Measurements from ENCODE around the gene DOCK2.

Gene DOCK2

DNA sequence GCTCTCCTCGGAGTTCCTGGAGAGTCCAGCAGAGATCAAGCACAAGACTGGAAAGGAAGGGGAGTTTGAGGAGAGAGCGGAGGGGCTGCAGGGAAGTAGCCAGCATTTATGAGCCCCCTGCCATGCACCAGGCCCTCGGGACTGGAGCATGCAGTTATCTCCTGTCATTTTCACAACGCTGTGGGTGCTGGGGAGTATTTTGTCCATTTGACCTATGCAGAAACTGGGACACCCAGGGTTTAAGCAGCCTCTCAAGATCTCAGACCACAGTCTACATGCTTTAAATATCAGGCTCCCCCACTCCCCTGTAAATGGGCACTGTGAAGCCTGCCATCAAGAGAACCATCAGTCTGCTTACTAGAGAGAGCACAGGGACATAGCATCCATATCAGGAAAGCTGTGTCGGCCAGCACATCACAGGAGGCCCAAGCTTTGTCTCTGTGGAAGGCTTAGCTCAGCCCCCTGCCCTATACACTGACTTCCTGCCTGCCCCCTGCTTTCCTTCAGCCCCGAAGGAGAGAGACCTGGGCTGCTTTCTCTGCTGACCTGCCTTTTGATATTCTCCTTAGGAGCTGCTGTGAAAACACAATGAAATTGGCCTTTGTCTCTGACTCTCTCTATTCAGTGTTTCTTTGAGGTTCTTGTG is 475.9 kb downstream of the DOCK2 start:
- in situ Hi-C loops (cut with MboI; ENCODE audit: low sequenced_read_pairs, unreplicated experiment), result no loop called here
- DNase-seq (ENCODE audit: low spot score), result no peak
- no peak for TF ChIP-seq CTCF (IDR thresholded peaks at IDR 0.05; ENCODE audit: borderline replicate concordance, control extremely low read depth, extremely low read depth, insufficient read depth, missing control alignments)

DNA sequence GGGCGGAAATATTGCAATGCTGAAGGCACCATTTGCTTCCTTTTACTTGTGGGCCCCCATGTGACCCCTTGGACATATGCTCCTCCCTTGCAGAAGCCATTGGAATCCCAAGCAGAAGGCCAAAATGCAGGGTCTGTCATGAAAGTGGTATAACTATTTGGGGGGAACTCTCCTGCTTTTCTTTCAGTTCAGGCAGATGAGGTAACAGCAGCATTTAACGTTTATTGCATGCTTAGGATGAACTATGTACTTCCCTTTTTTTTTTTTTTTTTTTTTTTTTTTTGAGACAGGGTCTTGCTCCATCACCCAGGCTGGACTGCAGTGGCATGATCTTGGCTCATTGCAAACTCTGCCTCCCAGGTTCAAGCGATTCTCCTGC is 476.4 kb downstream of the DOCK2 start:
- DNase-seq (ENCODE audit: low spot score), result no peak
- in situ Hi-C loops (cut with MboI; ENCODE audit: low sequenced_read_pairs, unreplicated experiment), result no loop called here
- TF ChIP-seq CTCF (IDR thresholded peaks at IDR 0.05; ENCODE audit: borderline replicate concordance, control extremely low read depth, extremely low read depth, insufficient read depth, missing control alignments), result no peak

GRCh38 chr5:170114271-170114670 is 477.2 kb downstream of the DOCK2 start:
- no peak for DNase-seq (ENCODE audit: low spot score)
- in situ Hi-C loops (cut with MboI; ENCODE audit: low sequenced_read_pairs, unreplicated experiment), result no loop called here
- TF ChIP-seq CTCF (IDR thresholded peaks at IDR 0.05; ENCODE audit: borderline replicate concordance, control extremely low read depth, extremely low read depth, insufficient read depth, missing control alignments), result no peak

GRCh38 chr5:170115925-170116324 is 478.9 kb downstream of the DOCK2 start:
- in situ Hi-C loops (cut with MboI; ENCODE audit: low sequenced_read_pairs, unreplicated experiment), result no loop called here
- no peak for TF ChIP-seq CTCF (IDR thresholded peaks at IDR 0.05; ENCODE audit: borderline replicate concordance, control extremely low read depth, extremely low read depth, insufficient read depth, missing control alignments)
- DNase-seq (ENCODE audit: low spot score), result no peak

GRCh38 chr5:170117736-170118135 is 480.7 kb downstream of the DOCK2 start:
- DNase-seq (ENCODE audit: low spot score), result no peak
- in situ Hi-C loops (cut with MboI; ENCODE audit: low sequenced_read_pairs, unreplicated experiment), result no loop called here
- no peak for TF ChIP-seq CTCF (IDR thresholded peaks at IDR 0.05; ENCODE audit: borderline replicate concordance, control extremely low read depth, extremely low read depth, insufficient read depth, missing control alignments)

- in situ Hi-C loops (cut with MboI; ENCODE audit: low sequenced_read_pairs, unreplicated experiment), result no loop called here
- TF ChIP-seq CTCF (IDR thresholded peaks at IDR 0.05; ENCODE audit: borderline replicate concordance, control extremely low read depth, extremely low read depth, insufficient read depth, missing control alignments), result no peak
- DNase-seq (ENCODE audit: low spot score), result no peak
Measured at GRCh38 chr5:170120576-170120975, 483.5 kb downstream of the DOCK2 start.

Measured in GM13976 (cell line).